ENCODE data around the gene PRKCSH.
"Not testable (repeated sequence)": the region's sequence is repeated elsewhere in the genome, so short reads cannot be mapped to it uniquely, and the experiment has no call there.

The PRKCSH gene

GRCh38 chr19:11452620-11453310, 17.3 kb downstream of the PRKCSH start:
- no peak overlapping the region; the same call in none of the 2 replicates for H3K27ac ChIP-seq (ENCODE audit: low read depth, low read length)
- no peak overlapping the region for H3K9ac ChIP-seq (ENCODE audit: low read length)
- no peaks in the 10 kb centered on the region for H3K27me3 ChIP-seq (ENCODE audit: control insufficient read depth, insufficient read depth, low read length)
- peaks cover 24% of the 10 kb centered on the region for H3K36me3 ChIP-seq (ENCODE audit: control insufficient read depth, insufficient read depth, low read length)
- no peak overlapping the region for H3K4me3 ChIP-seq (ENCODE audit: low read depth, low read length)
- no peaks in the 10 kb centered on the region for H3K9me3 ChIP-seq (ENCODE audit: control insufficient read depth, insufficient read depth, low read depth, low read length)
- peaks cover 29% of the 10 kb centered on the region for H3K4me1 ChIP-seq (ENCODE audit: control insufficient read depth, insufficient read depth, low read length)

- Histone ChIP-seq H3K9ac (ENCODE audit: low read length) (no peak overlapping the region), H3K36me3 (ENCODE audit: control insufficient read depth, insufficient read depth, low read length) (peaks cover 14% of the 10 kb centered on the region), H3K4me1 (ENCODE audit: control insufficient read depth, insufficient read depth, low read length) (peaks cover 29% of the 10 kb centered on the region), H3K4me3 (ENCODE audit: low read depth, low read length) (no peak overlapping the region), H3K27me3 (ENCODE audit: control insufficient read depth, insufficient read depth, low read length) (no peaks in the 10 kb centered on the region), H3K9me3 (ENCODE audit: control insufficient read depth, insufficient read depth, low read depth, low read length) (no peaks in the 10 kb centered on the region), H3K27ac (ENCODE audit: low read depth, low read length) (no peak overlapping the region)
These were observed 18.3 kb downstream of the PRKCSH start for GRCh38 chr19:11453468-11454341.

- H3K9ac ChIP-seq (ENCODE audit: low read length); H3K4me3 ChIP-seq (ENCODE audit: low read depth, low read length); H3K27ac ChIP-seq (ENCODE audit: low read depth, low read length); H3K9me3 ChIP-seq (ENCODE audit: control insufficient read depth, insufficient read depth, low read depth, low read length); H3K36me3 ChIP-seq (ENCODE audit: control insufficient read depth, insufficient read depth, low read length); H3K27me3 ChIP-seq (ENCODE audit: control insufficient read depth, insufficient read depth, low read length): not testable (repeated sequence)
- H3K4me1 ChIP-seq (ENCODE audit: control insufficient read depth, insufficient read depth, low read length), result peaks cover 29% of the 10 kb centered on the region
These were observed 19.8 kb downstream of the PRKCSH start for GRCh38 chr19:11455233-11455554.

GRCh38 chr19:11456659-11457058, 21.2 kb downstream of the PRKCSH start:
- no peak overlapping the region for H3K9ac ChIP-seq (ENCODE audit: low read length)
- no peaks in the 10 kb centered on the region for H3K36me3 ChIP-seq (ENCODE audit: control insufficient read depth, insufficient read depth, low read length)

GRCh38 chr19:11457115-11457514, 21.7 kb downstream of the PRKCSH start:
- Histone ChIP-seq H3K27me3 (ENCODE audit: control insufficient read depth, insufficient read depth, low read length) (no peaks in the 10 kb centered on the region), H3K4me3 (ENCODE audit: low read depth, low read length) (no peak overlapping the region), H3K4me1 (ENCODE audit: control insufficient read depth, insufficient read depth, low read length) (peaks cover 20% of the 10 kb centered on the region), H3K9ac (ENCODE audit: low read length) (no peak overlapping the region), H3K9me3 (ENCODE audit: control insufficient read depth, insufficient read depth, low read depth, low read length) (no peaks in the 10 kb centered on the region), H3K36me3 (ENCODE audit: control insufficient read depth, insufficient read depth, low read length) (no peaks in the 10 kb centered on the region), H3K27ac (ENCODE audit: low read depth, low read length) (no peak overlapping the region)

More at GRCh38 chr19:11456659-11457058, 21.2 kb downstream of the PRKCSH start:
- H3K27ac ChIP-seq (ENCODE audit: low read depth, low read length), result no peak overlapping the region
- no peak overlapping the region for H3K4me3 ChIP-seq (ENCODE audit: low read depth, low read length)
- H3K27me3 ChIP-seq (ENCODE audit: control insufficient read depth, insufficient read depth, low read length), result no peaks in the 10 kb centered on the region
- no peaks in the 10 kb centered on the region for H3K9me3 ChIP-seq (ENCODE audit: control insufficient read depth, insufficient read depth, low read depth, low read length)
- H3K4me1 ChIP-seq (ENCODE audit: control insufficient read depth, insufficient read depth, low read length), result peaks cover 24% of the 10 kb centered on the region

- peaks cover 13% of the 10 kb centered on the region for H3K4me1 ChIP-seq (ENCODE audit: control insufficient read depth, insufficient read depth, low read length)
- H3K36me3 ChIP-seq (ENCODE audit: control insufficient read depth, insufficient read depth, low read length), result no peaks in the 10 kb centered on the region
- H3K27ac ChIP-seq (ENCODE audit: low read depth, low read length), result no peak overlapping the region
- H3K4me3 ChIP-seq (ENCODE audit: low read depth, low read length), result no peak overlapping the region
- H3K9ac ChIP-seq (ENCODE audit: low read length), result no peak overlapping the region
- H3K9me3 ChIP-seq (ENCODE audit: control insufficient read depth, insufficient read depth, low read depth, low read length), result no peaks in the 10 kb centered on the region
- H3K27me3 ChIP-seq (ENCODE audit: control insufficient read depth, insufficient read depth, low read length), result no peaks in the 10 kb centered on the region
These were observed 22.4 kb downstream of the PRKCSH start for GRCh38 chr19:11457831-11458230.

GRCh38 chr19:11458236-11458900, 22.9 kb downstream of the PRKCSH start:
- no peak overlapping the region for H3K4me3 ChIP-seq (ENCODE audit: low read depth, low read length)
- peaks cover 8% of the 10 kb centered on the region for H3K4me1 ChIP-seq (ENCODE audit: control insufficient read depth, insufficient read depth, low read length)

GRCh38 chr19:11458912-11459311, 23.5 kb downstream of the PRKCSH start:
- H3K9me3 ChIP-seq (ENCODE audit: control insufficient read depth, insufficient read depth, low read depth, low read length); H3K27me3 ChIP-seq (ENCODE audit: control insufficient read depth, insufficient read depth, low read length); H3K27ac ChIP-seq (ENCODE audit: low read depth, low read length); H3K4me1 ChIP-seq (ENCODE audit: control insufficient read depth, insufficient read depth, low read length); H3K36me3 ChIP-seq (ENCODE audit: control insufficient read depth, insufficient read depth, low read length); H3K4me3 ChIP-seq (ENCODE audit: low read depth, low read length); H3K9ac ChIP-seq (ENCODE audit: low read length): not testable (repeated sequence)

More at GRCh38 chr19:11458236-11458900, 22.9 kb downstream of the PRKCSH start:
- H3K27me3 ChIP-seq (ENCODE audit: control insufficient read depth, insufficient read depth, low read length), result no peaks in the 10 kb centered on the region
- no peaks in the 10 kb centered on the region for H3K9me3 ChIP-seq (ENCODE audit: control insufficient read depth, insufficient read depth, low read depth, low read length)
- H3K9ac ChIP-seq (ENCODE audit: low read length), result no peak overlapping the region
- no peaks in the 10 kb centered on the region for H3K36me3 ChIP-seq (ENCODE audit: control insufficient read depth, insufficient read depth, low read length)
- H3K27ac ChIP-seq (ENCODE audit: low read depth, low read length), result no peak overlapping the region

GRCh38 chr19:11460207-11460606, 24.8 kb downstream of the PRKCSH start:
- Histone ChIP-seq H3K36me3 (ENCODE audit: control insufficient read depth, insufficient read depth, low read length) (no peaks in the 10 kb centered on the region), H3K27ac (ENCODE audit: low read depth, low read length) (no peak overlapping the region), H3K9me3 (ENCODE audit: control insufficient read depth, insufficient read depth, low read depth, low read length) (no peaks in the 10 kb centered on the region), H3K4me3 (ENCODE audit: low read depth, low read length) (no peak overlapping the region), H3K27me3 (ENCODE audit: control insufficient read depth, insufficient read depth, low read length) (no peaks in the 10 kb centered on the region), H3K4me1 (ENCODE audit: control insufficient read depth, insufficient read depth, low read length) (peaks cover 6% of the 10 kb centered on the region), H3K9ac (ENCODE audit: low read length) (no peak overlapping the region)

- Histone ChIP-seq H3K9ac (ENCODE audit: low read length) (no peak overlapping the region), H3K4me1 (ENCODE audit: control insufficient read depth, insufficient read depth, low read length) (peaks cover 14% of the 10 kb centered on the region), H3K27me3 (ENCODE audit: control insufficient read depth, insufficient read depth, low read length) (no peaks in the 10 kb centered on the region), H3K36me3 (ENCODE audit: control insufficient read depth, insufficient read depth, low read length) (no peaks in the 10 kb centered on the region), H3K27ac (ENCODE audit: low read depth, low read length) (no peak overlapping the region), H3K4me3 (ENCODE audit: low read depth, low read length) (no peak overlapping the region), H3K9me3 (ENCODE audit: control insufficient read depth, insufficient read depth, low read depth, low read length) (no peaks in the 10 kb centered on the region)
These were observed 26.0 kb downstream of the PRKCSH start for GRCh38 chr19:11461453-11461852.

GRCh38 chr19:11463391-11463790, 28.0 kb downstream of the PRKCSH start:
- Histone ChIP-seq H3K27me3 (ENCODE audit: control insufficient read depth, insufficient read depth, low read length) (no peaks in the 10 kb centered on the region), H3K4me3 (ENCODE audit: low read depth, low read length) (no peak overlapping the region), H3K9ac (ENCODE audit: low read length) (no peak overlapping the region), H3K4me1 (ENCODE audit: control insufficient read depth, insufficient read depth, low read length) (peaks cover 8% of the 10 kb centered on the region), H3K36me3 (ENCODE audit: control insufficient read depth, insufficient read depth, low read length) (no peaks in the 10 kb centered on the region), H3K27ac (ENCODE audit: low read depth, low read length) (no peak overlapping the region), H3K9me3 (ENCODE audit: control insufficient read depth, insufficient read depth, low read depth, low read length) (no peaks in the 10 kb centered on the region)
